ENCODE measurements around the gene KRT34. TPM values are rescaled to one million over a fixed set of nuclear protein-coding genes. Genes with fewer than 3 reads are reported as not detected.

The KRT34 gene
- total RNA-seq, 2 experiments from 2014 or later, result not detected

Other genes starting within 250 kb of the KRT34 start
- not detected for gene KRTAP4-6, start 241.8 kb downstream of the KRT34 start, total RNA-seq
- gene KRTAP4-5, start 232.5 kb downstream of the KRT34 start, total RNA-seq, result not detected
- gene KRTAP4-4, start 221.6 kb downstream of the KRT34 start, total RNA-seq, result not detected
- gene KRTAP4-3, start 214.1 kb downstream of the KRT34 start, total RNA-seq, result not detected
- gene KRTAP4-2, start 204.1 kb downstream of the KRT34 start, total RNA-seq, result not detected
- gene KRTAP4-1, start 197.4 kb downstream of the KRT34 start, total RNA-seq, result not detected
- gene KRTAP9-1, start 192.4 kb downstream of the KRT34 start, total RNA-seq, result not detected
- not detected for gene KRTAP9-2, start 155.7 kb downstream of the KRT34 start, total RNA-seq
- not detected for gene KRTAP9-3, start 149.9 kb downstream of the KRT34 start, total RNA-seq
- gene KRTAP9-8, start 144.3 kb downstream of the KRT34 start, total RNA-seq, result not detected
- gene KRTAP9-4, start 132.6 kb downstream of the KRT34 start, total RNA-seq, result not detected
- not detected for gene KRTAP9-9, start 126.9 kb downstream of the KRT34 start, total RNA-seq
- gene KRTAP9-6, start 116.9 kb downstream of the KRT34 start, total RNA-seq, result not detected
- not detected for gene KRTAP9-7, start 106.6 kb downstream of the KRT34 start, total RNA-seq
- not detected for gene KRTAP29-1, start 79.5 kb downstream of the KRT34 start, total RNA-seq
- gene KRTAP16-1, start 73.0 kb downstream of the KRT34 start, total RNA-seq, result not detected
- gene KRTAP17-1, start 66.6 kb downstream of the KRT34 start, total RNA-seq, result not detected
- not detected for gene KRT33A, start 31.5 kb downstream of the KRT34 start, total RNA-seq
- not detected for gene KRT33B, start 12.5 kb downstream of the KRT34 start, total RNA-seq
- gene KRT31, start 15.3 kb upstream of the KRT34 start, total RNA-seq, result not detected
- gene KRT37, start 42.3 kb upstream of the KRT34 start, total RNA-seq, result not detected
- gene KRT38, start 58.7 kb upstream of the KRT34 start, total RNA-seq, result not detected
- not detected for gene KRT32, start 85.1 kb upstream of the KRT34 start, total RNA-seq
- gene KRT35, start 98.8 kb upstream of the KRT34 start, total RNA-seq, result not detected
- gene KRT36, start 107.6 kb upstream of the KRT34 start, total RNA-seq, result not detected
- not detected for gene KRT13, start 123.3 kb upstream of the KRT34 start, total RNA-seq
- not detected for gene KRT15, start 136.6 kb upstream of the KRT34 start, total RNA-seq
- gene KRT19, start 146.0 kb upstream of the KRT34 start, total RNA-seq, result not detected
- gene KRT9, start 189.8 kb upstream of the KRT34 start, total RNA-seq, result not detected
- not detected for gene KRT14, start 204.6 kb upstream of the KRT34 start, total RNA-seq
- not detected for gene KRT16, start 230.5 kb upstream of the KRT34 start, total RNA-seq
- not detected for gene KRT17, start 242.3 kb upstream of the KRT34 start, total RNA-seq